HG03575 (cell line): ENCODE measurements around the gene HEPH.
"Not testable (repeated sequence)": the region's sequence is repeated elsewhere in the genome, so short reads cannot be mapped to it uniquely, and the experiment has no call there.

Experiments
- ATAC-seq: cut with Tn5 transposase; IDR thresholded peaks from one replicate; pipeline ENCODE4 v1.9.1; 2021; ENCODE audit not compliant: unreplicated experiment, insufficient number of reproducible peaks, low FRiP score; ENCODE audit errors: extremely low read depth

Gene HEPH

GRCh38 chrX:66200855-66201795 is 37.1 kb downstream of the HEPH start:
- ATAC-seq = no peak

- no peak for ATAC-seq
Measured at GRCh38 chrX:66203114-66203513, 39.1 kb downstream of the HEPH start.

- ATAC-seq = no peak
Measured at GRCh38 chrX:66221856-66222255, 57.8 kb downstream of the HEPH start.

GRCh38 chrX:66232296-66232695 is 68.2 kb downstream of the HEPH start:
- ATAC-seq = no peak

GRCh38 chrX:66233209-66233608 is 69.2 kb downstream of the HEPH start:
- ATAC-seq = no peak

GRCh38 chrX:66233904-66234303 is 69.9 kb downstream of the HEPH start:
- not testable (repeated sequence) for ATAC-seq

GRCh38 chrX:66255359-66255967 is 91.4 kb downstream of the HEPH start:
- no peak for ATAC-seq

- no peak for ATAC-seq
Measured at GRCh38 chrX:66262807-66263206, 98.8 kb downstream of the HEPH start.
